ENCODE results near the gene WDR46.
A peak's percentile ranks its signal among the peaks of the same experiment; 100 is the strongest.

The WDR46 gene

GRCh38 chr6:33252759-33253158 is 36.3 kb downstream of the WDR46 start:
- no peak for FAIRE-seq

- FAIRE-seq = no peak
Observed at GRCh38 chr6:33251395-33252012, 37.5 kb downstream of the WDR46 start.

- no peak for FAIRE-seq
Observed at GRCh38 chr6:33250731-33251130, 38.3 kb downstream of the WDR46 start.

- no peak for FAIRE-seq
Observed at GRCh38 chr6:33249732-33250630, 39.1 kb downstream of the WDR46 start.

- peak; percentile 99 for FAIRE-seq
Observed at GRCh38 chr6:33248932-33249731, 39.9 kb downstream of the WDR46 start.

GRCh38 chr6:33248643-33248931 is 40.5 kb downstream of the WDR46 start:
- FAIRE-seq = no peak

GRCh38 chr6:33247977-33248642 is 40.9 kb downstream of the WDR46 start:
- FAIRE-seq = no peak

GRCh38 chr6:33243476-33243875 is 45.6 kb downstream of the WDR46 start:
- no peak for FAIRE-seq

- FAIRE-seq = no peak
Observed at GRCh38 chr6:33241968-33242367, 47.1 kb downstream of the WDR46 start.

GRCh38 chr6:33237741-33238140 is 51.3 kb downstream of the WDR46 start:
- no peak for FAIRE-seq

- FAIRE-seq = no peak
Observed at GRCh38 chr6:33236852-33237251, 52.2 kb downstream of the WDR46 start.

- no peak for FAIRE-seq
Observed at GRCh38 chr6:33236328-33236727, 52.7 kb downstream of the WDR46 start.

GRCh38 chr6:33235221-33235634 is 53.8 kb downstream of the WDR46 start:
- FAIRE-seq = no peak

Measured in G401.6 (cell line).